Stimulated activated CD4-positive, alpha-beta T cell treated with anti-CD3 and anti-CD28 coated beads, TNF-alpha, amount 100 ng/mL, for 4 hours (primary cell): ENCODE measurements around the gene PRELP.
"Not testable (repeated sequence)": the region's sequence is repeated elsewhere in the genome, so short reads cannot be mapped to it uniquely, and the experiment has no call there.

ENCODE experiments used
- DNase-seq, 3 experiments: peaks; one replicate each; pipeline ENCODE4 v3.0.0-alpha.2; 2020; ENCODE audit warnings: low read depth in 3 of 3

PRELP gene

GRCh38 chr1:203506858-203507626, 31.4 kb downstream of the PRELP start:
- DNase-seq, result no peak

- no peak for DNase-seq
Observed at GRCh38 chr1:203507759-203508158, 32.2 kb downstream of the PRELP start.

GRCh38 chr1:203508463-203509073, 33.0 kb downstream of the PRELP start:
- no peak for DNase-seq

GRCh38 chr1:203509135-203509534, 33.5 kb downstream of the PRELP start:
- DNase-seq, result no peak

- DNase-seq, result no peak
Observed at GRCh38 chr1:203511513-203511912, 35.9 kb downstream of the PRELP start.

GRCh38 chr1:203511930-203512329, 36.3 kb downstream of the PRELP start:
- DNase-seq, result no peak

- DNase-seq, result no peak
Observed at GRCh38 chr1:203512517-203512847, 36.9 kb downstream of the PRELP start.

- DNase-seq, result peak in 2 of 3 experiments; percentile 11 to 31
Observed at GRCh38 chr1:203512848-203513584, 37.4 kb downstream of the PRELP start.

GRCh38 chr1:203513585-203514031, 38.0 kb downstream of the PRELP start:
- no peak for DNase-seq

- no peak for DNase-seq
Observed at GRCh38 chr1:203516184-203516583, 40.6 kb downstream of the PRELP start.

- DNase-seq, result no peak
Observed at GRCh38 chr1:203516906-203517305, 41.3 kb downstream of the PRELP start.

- no peak for DNase-seq
Observed at GRCh38 chr1:203517426-203518110, 42.0 kb downstream of the PRELP start.

- DNase-seq, result not testable (repeated sequence)
Observed at GRCh38 chr1:203518139-203518538, 42.5 kb downstream of the PRELP start.

GRCh38 chr1:203518541-203518940, 42.9 kb downstream of the PRELP start:
- DNase-seq, result no peak

- DNase-seq, result no peak
Observed at GRCh38 chr1:203519053-203519840, 43.6 kb downstream of the PRELP start.

- DNase-seq, result no peak
Observed at GRCh38 chr1:203519896-203520295, 44.3 kb downstream of the PRELP start.

GRCh38 chr1:203520315-203520714, 44.7 kb downstream of the PRELP start:
- DNase-seq, result no peak

GRCh38 chr1:203521074-203521794, 45.6 kb downstream of the PRELP start:
- DNase-seq, result no peak

- no peak for DNase-seq
Observed at GRCh38 chr1:203521812-203522211, 46.2 kb downstream of the PRELP start.

GRCh38 chr1:203522237-203522636, 46.6 kb downstream of the PRELP start:
- DNase-seq, result no peak

- no peak for DNase-seq
Observed at GRCh38 chr1:203523667-203524066, 48.1 kb downstream of the PRELP start.
